GM19324 (cell line): ENCODE results near the gene EBPL.
"Not testable (repeated sequence)": the region's sequence is repeated elsewhere in the genome, so short reads cannot be mapped to it uniquely, and the experiment has no call there.

ENCODE experiments used
- ATAC-seq: cut with Tn5 transposase; IDR thresholded peaks from one replicate; pipeline ENCODE4 v1.9.1; 2021; ENCODE audit warnings: mild to moderate bottlenecking, moderate library complexity; ENCODE audit not compliant: unreplicated experiment, low FRiP score

The EBPL gene

DNA sequence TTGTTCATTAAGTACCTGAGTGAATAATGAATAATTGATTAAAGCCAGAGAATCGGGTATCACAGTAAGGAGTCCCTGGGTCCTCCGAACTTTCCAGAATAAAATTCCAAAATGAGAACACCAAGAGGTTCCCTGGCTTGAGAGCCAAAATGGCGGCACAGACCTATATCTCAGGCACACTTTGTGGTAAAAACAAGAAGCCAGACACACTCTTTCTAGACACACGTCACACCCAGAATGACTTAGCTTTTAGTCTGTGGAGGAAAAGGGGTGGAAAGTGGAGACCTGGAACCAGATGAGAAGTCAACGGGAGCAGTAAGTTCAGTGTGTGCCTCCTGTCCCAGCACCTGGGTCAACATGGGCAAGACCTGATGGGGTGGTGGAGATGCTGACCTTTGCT is 54.6 kb downstream of the EBPL start:
- no peak for ATAC-seq

DNA sequence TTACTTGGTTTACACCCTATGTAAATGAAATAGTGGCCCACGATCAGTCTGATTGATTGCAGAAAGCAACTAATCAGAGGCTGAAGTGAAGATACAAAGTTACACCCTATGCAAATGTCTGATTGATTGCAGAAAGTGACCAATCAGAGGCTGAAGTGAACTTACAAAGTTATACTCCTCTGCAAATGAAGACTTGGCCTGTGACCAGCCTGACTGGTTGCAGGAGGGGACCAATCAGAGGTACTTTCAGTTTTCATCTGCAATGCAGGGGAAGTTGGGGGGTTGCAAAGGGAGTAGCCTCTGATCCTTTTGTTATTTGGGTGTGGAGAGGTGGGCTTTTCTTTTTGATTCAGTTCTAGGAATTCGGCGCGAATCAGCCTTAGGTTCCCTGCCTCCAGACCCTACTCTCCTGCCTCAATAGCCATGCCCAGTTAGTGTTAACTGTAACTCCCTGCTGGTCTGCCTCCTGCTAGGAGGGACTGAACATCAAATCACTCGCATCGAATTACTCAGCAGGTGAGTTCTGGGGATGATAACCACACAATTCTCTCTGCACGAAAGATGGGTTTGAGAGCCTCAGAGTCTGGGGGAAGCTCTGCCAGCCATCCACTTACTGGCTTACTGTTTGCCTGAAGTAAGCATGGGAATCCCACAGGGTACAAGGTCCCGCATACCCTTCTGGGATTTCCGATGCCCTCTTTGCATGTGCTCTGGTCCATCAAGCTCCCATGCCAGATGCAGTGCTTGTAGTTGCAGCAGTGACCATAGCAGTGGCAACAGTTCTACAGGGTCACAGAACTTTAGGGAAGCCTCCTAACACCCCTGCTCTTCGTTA is 55.5 kb downstream of the EBPL start:
- no peak for ATAC-seq

- ATAC-seq: no peak
Observed at GRCh38 chr13:49633710-49634109, 57.6 kb downstream of the EBPL start.

- ATAC-seq: no peak
Observed at GRCh38 chr13:49632156-49632555, 59.1 kb downstream of the EBPL start.

DNA sequence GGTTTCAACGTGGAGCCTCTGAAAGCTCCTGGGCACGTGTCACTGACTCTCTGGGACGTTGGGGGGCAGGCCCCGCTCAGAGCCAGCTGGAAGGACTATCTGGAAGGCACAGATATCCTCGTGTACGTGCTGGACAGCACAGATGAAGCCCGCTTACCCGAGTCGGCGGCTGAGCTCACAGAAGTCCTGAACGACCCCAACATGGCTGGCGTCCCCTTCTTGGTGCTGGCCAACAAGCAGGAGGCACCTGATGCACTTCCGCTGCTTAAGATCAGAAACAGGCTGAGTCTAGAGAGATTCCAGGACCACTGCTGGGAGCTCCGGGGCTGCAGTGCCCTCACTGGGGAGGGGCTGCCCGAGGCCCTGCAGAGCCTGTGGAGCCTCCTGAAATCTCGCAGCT is 60.7 kb downstream of the EBPL start:
- no peak for ATAC-seq

DNA sequence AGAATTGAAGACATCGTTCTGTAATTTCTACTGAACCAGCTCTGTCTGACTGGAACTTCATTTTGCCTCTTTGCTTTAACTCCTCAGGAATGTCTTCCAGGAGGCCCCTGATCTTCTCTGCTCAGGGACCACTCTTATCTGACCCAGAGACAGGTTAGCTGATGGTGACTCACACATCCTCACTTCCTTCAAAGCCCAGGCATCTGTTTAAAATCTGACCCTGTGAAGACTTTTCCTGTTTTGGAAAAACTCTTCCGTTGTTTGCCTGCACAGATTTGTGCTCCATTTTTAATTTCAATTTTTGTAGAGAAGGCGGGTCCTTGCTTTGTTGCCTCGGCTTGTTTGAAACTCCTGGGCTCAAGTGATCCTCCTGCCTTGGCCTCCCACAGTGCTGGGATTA is 61.3 kb downstream of the EBPL start:
- ATAC-seq: no peak

GRCh38 chr13:49629196-49629938 is 61.9 kb downstream of the EBPL start:
- no peak for ATAC-seq

GRCh38 chr13:49627831-49628652 is 63.2 kb downstream of the EBPL start, which contains the start of gene ARL11:
Gene ARL11, plus strand, starts transcription at chr13:49628507. Its CDS starts 1,941 bp downstream, at chr13:49630448.
- peak; percentile 80 for ATAC-seq

DNA sequence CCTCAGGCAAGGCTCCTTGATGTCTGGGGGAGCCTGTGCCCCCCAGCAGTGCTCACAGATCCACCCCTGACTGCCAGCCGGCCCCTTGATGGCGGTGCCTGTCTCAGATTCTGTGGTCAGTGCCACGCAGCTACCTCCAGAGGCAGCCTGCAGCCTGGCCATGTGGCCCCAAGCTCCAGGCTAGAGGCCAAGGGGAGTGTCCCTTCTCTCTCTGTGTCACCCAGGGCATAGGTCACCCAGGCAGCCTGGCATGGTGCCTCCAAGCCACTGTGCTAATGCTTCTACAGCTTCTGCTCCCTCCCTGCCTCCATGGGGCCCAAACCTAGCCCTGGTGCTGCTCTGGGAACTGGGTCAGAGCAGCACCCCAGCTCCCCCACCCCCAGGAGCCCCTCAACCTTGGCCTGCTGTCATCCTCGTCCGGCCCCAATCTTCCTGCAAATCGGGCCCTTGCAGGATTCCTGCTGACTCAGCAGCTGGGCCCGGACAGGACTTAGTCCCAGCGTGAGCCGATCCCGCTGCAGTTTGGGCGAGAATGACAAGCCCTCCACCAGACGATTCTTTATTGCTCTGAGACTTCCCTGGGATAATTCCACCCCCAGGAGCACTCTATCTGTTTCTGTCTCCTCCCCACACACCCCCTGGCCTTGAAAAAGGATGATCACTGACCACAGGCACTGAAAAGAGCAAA is 65.8 kb downstream of the EBPL start:
- no peak for ATAC-seq

GRCh38 chr13:49624229-49624628 is 67.1 kb downstream of the EBPL start:
- no peak for ATAC-seq

GRCh38 chr13:49622174-49622946 is 68.9 kb downstream of the EBPL start:
- ATAC-seq: no peak

DNA sequence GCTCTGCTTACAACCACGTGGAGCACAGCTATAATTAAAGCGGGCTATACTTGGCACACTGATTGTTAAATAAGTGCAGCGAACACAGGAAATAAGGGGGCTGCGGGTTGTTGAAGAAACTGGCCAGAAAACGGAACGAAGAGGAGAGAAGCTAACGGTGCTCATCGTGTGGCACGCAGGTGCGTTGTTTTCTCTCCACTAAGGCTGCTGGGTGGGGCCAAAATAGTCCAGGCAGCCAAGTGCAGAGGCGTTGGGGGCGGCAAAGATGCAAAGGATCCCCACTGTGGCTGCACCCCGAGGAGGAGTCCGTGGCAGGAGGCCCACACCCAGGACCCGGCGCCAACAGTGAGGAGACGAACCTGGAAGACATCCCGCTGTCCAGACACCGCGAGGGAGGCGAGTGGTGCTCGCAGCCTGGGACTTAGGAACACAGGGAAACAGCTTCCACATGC is 71.1 kb downstream of the EBPL start:
- ATAC-seq: no peak

DNA sequence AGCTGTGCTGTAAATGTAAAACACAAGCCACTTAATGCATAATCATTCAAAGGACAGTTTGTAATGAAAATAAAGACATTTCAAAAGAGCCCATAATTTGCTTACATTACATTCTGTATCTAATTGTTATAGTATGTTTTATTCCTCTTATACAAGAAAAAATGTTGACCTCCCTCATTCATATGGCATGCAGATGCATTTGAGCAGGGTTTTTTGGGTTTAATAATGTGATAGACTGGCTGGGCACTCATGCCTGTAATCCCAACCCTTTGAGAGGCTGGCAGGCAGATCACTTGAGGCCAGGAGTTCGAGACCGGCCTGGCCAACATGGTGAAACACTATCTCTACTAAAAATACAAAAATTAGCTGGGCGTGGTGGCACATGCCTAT is 74.6 kb downstream of the EBPL start:
- no peak for ATAC-seq

- no peak for ATAC-seq
Observed at GRCh38 chr13:49615836-49616675, 75.2 kb downstream of the EBPL start.

DNA sequence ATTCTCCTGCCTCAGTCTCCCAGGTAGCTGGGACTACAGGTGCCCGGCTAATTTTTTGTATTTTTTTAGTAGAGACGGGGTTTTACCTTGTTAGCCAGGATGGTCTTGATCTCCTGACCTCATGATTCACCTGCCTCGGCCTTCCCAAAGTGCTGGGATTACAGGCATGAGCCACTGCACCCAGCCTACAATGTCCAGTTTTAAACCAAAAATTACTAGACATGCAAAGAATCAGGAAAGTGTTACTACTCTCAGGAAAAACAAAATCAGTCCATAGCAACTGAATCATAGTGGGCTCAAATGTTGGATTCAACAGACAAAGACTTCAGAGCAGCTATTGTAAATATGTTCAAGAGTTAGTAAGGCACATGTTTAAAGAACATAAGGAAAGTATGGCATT is 79.2 kb downstream of the EBPL start:
- not testable (repeated sequence) for ATAC-seq
